ENCODE results near the gene IDUA. TPM values are rescaled to one million over a fixed set of nuclear protein-coding genes. Genes with fewer than 3 reads are reported as not detected.

IDUA gene
- total RNA-seq, 1 donor from 2014 or later: 14.9 TPM

GRCh38 chr4:959338-960139, 27.3 kb upstream of the IDUA start:
- Mint-ChIP-seq H3K4me1 (ENCODE audit: unreplicated experiment) (no peaks in the 10 kb centered on the region), H3K27me3 (ENCODE audit: unreplicated experiment) (peaks cover 20% of the 10 kb centered on the region), H3K4me3 (ENCODE audit: unreplicated experiment) (no peak overlapping the region), H3K9me3 (ENCODE audit: unreplicated experiment) (no peaks in the 10 kb centered on the region), H3K36me3 (ENCODE audit: low read depth, unreplicated experiment) (peaks cover 13% of the 10 kb centered on the region), H3K27ac (ENCODE audit: unreplicated experiment) (no peak overlapping the region)
- DNase-seq (ENCODE audit: low spot score): no peak
- TF ChIP-seq CTCF (IDR thresholded peaks at IDR 0.05; ENCODE audit: unreplicated experiment): no peak

- H3K4me1 Mint-ChIP-seq (ENCODE audit: unreplicated experiment): no peaks in the 10 kb centered on the region
- H3K36me3 Mint-ChIP-seq (ENCODE audit: low read depth, unreplicated experiment): peaks cover 9% of the 10 kb centered on the region
- peaks cover 17% of the 10 kb centered on the region for H3K27me3 Mint-ChIP-seq (ENCODE audit: unreplicated experiment)
- H3K9me3 Mint-ChIP-seq (ENCODE audit: unreplicated experiment): no peaks in the 10 kb centered on the region
- DNase-seq (ENCODE audit: low spot score): no peak
- no peak for TF ChIP-seq CTCF (IDR thresholded peaks at IDR 0.05; ENCODE audit: unreplicated experiment)
- no peak overlapping the region for H3K4me3 Mint-ChIP-seq (ENCODE audit: unreplicated experiment)
- H3K27ac Mint-ChIP-seq (ENCODE audit: unreplicated experiment): no peak overlapping the region
Observed at GRCh38 chr4:960140-960635, 26.7 kb upstream of the IDUA start.

- Mint-ChIP-seq H3K4me1 (ENCODE audit: unreplicated experiment) (no peaks in the 10 kb centered on the region), H3K36me3 (ENCODE audit: low read depth, unreplicated experiment) (peaks cover 9% of the 10 kb centered on the region), H3K27ac (ENCODE audit: unreplicated experiment) (no peak overlapping the region), H3K27me3 (ENCODE audit: unreplicated experiment) (peaks cover 17% of the 10 kb centered on the region), H3K9me3 (ENCODE audit: unreplicated experiment) (no peaks in the 10 kb centered on the region), H3K4me3 (ENCODE audit: unreplicated experiment) (no peak overlapping the region)
- no peak for TF ChIP-seq CTCF (IDR thresholded peaks at IDR 0.05; ENCODE audit: unreplicated experiment)
- DNase-seq (ENCODE audit: low spot score): no peak
Observed at GRCh38 chr4:960636-961350, 26.1 kb upstream of the IDUA start.

GRCh38 chr4:961351-962230, 25.3 kb upstream of the IDUA start:
- Mint-ChIP-seq H3K9me3 (ENCODE audit: unreplicated experiment) (no peaks in the 10 kb centered on the region), H3K36me3 (ENCODE audit: low read depth, unreplicated experiment) (peaks cover 10% of the 10 kb centered on the region), H3K27me3 (ENCODE audit: unreplicated experiment) (peaks cover 15% of the 10 kb centered on the region), H3K4me1 (ENCODE audit: unreplicated experiment) (no peaks in the 10 kb centered on the region), H3K4me3 (ENCODE audit: unreplicated experiment) (no peak overlapping the region), H3K27ac (ENCODE audit: unreplicated experiment) (no peak overlapping the region)
- DNase-seq (ENCODE audit: low spot score): no peak
- no peak for TF ChIP-seq CTCF (IDR thresholded peaks at IDR 0.05; ENCODE audit: unreplicated experiment)
